Gastrocnemius medialis (tissue), 4 donors: ENCODE data around the gene ZNF784. TPM values are rescaled to one million over a fixed set of nuclear protein-coding genes. Genes with fewer than 3 reads are reported as not detected.
A peak's percentile ranks its signal among the peaks of the same experiment; 100 is the strongest.

Experiments
- ATAC-seq, 2 donors: fragments of 150-250 bp; one replicate each; pipeline ENCODE4 v1.9.1; 2016
- DNase-seq, 2 donors: peaks; one replicate each; pipeline ENCODE4 v3.0.0-alpha.2; 2019
- H3K27ac ChIP-seq, 4 donors: fragments of 200-600 bp; sonication (generic); 1 replicate in 1 of 4; 2 replicates in 3 of 4; pipeline ENCODE4 v1.5.1; 2016 to 2018; ENCODE audit warnings: mild to moderate bottlenecking in 2 of 4, moderate library complexity in 1 of 4
- H3K27me3 ChIP-seq, 3 donors: fragments of 200-600 bp; sonication (generic) in 2 of 3; 1 replicate in 1 of 3; 2 replicates in 2 of 3; pipeline versions ENCODE4 v1.5.1 to v1.6.0; 2016 to 2019; ENCODE audit warnings: mild to moderate bottlenecking in 1 of 3, moderate library complexity in 1 of 3
- H3K36me3 ChIP-seq, 2 donors: fragments of 200-600 bp; sonication (generic) in 1 of 2; one replicate each; pipeline ENCODE4 v1.5.1; 2017 to 2018
- H3K4me1 ChIP-seq, 2 donors: fragments of 200-600 bp; sonication (generic) in 1 of 2; one replicate each; pipeline ENCODE4 v1.5.1; 2016 to 2017; ENCODE audit warnings: mild to moderate bottlenecking in 2 of 2
- H3K4me3 ChIP-seq, 4 donors: fragments of 200-600 bp; sonication (generic) in 3 of 4; 1 replicate in 1 of 4; 2 replicates in 3 of 4; pipeline ENCODE4 v1.5.1; 2016 to 2019; ENCODE audit warnings: mild to moderate bottlenecking in 2 of 4
- H3K9me3 ChIP-seq, 3 donors: fragments of 200-600 bp; sonication (generic) in 2 of 3; 1 replicate in 1 of 3; 2 replicates in 2 of 3; pipeline ENCODE4 v1.5.1; 2016 to 2019
- CTCF ChIP-seq, 5 experiments: fragments of 450-650 bp in 3 of 5; fragments of 200-600 bp in 2 of 5; sonication (generic) in 2 of 5; IDR thresholded peaks in 4 of 5; conservative IDR thresholded peaks in 1 of 5; 1 replicate in 4 of 5; 2 replicates in 1 of 5; pipeline ENCODE4 v1.5.1; 2016 to 2019; ENCODE audit warnings: antibody characterized with exemption in 5 of 5, mild to moderate bottlenecking in 3 of 5, moderate library complexity in 3 of 5
- POLR2A ChIP-seq, 2 donors: fragments of 450-650 bp; IDR thresholded peaks; one replicate each; pipeline ENCODE4 v1.6.1; 2017; ENCODE audit warnings: antibody characterized with exemption in 2 of 2, mild to moderate bottlenecking in 2 of 2, moderate library complexity in 2 of 2
- in situ Hi-C, 4 donors: fragments of 200-750 bp; cut with MboI; loops; one replicate each; pipeline versions ENCODE4 v1.15.0 to v1.8.0; 2017; ENCODE audit warnings: low sequenced_read_pairs in 4 of 4
- intact Hi-C: fragments of 100-400 bp; cut with DNase I; formaldehyde crosslinking; loops from one replicate; pipeline ENCODE4 v1.15.1; 2023; ENCODE audit warnings: low total_unique reads
- total RNA-seq, 4 donors: library from RNA; depleted of rRNA; stranded (reverse); fragments of >200 nt; gene quantifications; one replicate each; pipeline versions ENCODE4 v1.1.0 to v1.2.3, GENCODE V29; 2016

The ZNF784 gene
- total RNA-seq, 4 donors from 2014 or later = 6.0 to 10.0 (median 8.2) TPM

GRCh38 chr19:55652311-55653128, 28.2 kb upstream of the ZNF784 start:
- Histone ChIP-seq H3K9me3 (no peaks in the 10 kb centered on the region), H3K4me1 (peaks cover 31 to 39% of the 10 kb centered on the region in 2 donors), H3K27me3 (no peaks in the 10 kb centered on the region), H3K36me3 (peaks cover 0 to 4% of the 10 kb centered on the region in 2 donors), H3K4me3 (peak overlapping the region in 1 of 4 donors; percentile 81), H3K27ac (peak overlapping the region; percentile 98 to 100 (median 99))
- ATAC-seq = no peak
- DNase-seq = no peak
- TF ChIP-seq CTCF (IDR thresholded peaks at IDR 0.05 in 4 of 5, conservative IDR thresholded peaks at IDR 0.05 in 1 of 5) (no peak), POLR2A (IDR thresholded peaks at IDR 0.05) (no peak)
- intact Hi-C loops = loop anchor here (1.0 kb wide), 1 partner anchor 20 kb away; no protein-coding TSS in a partner anchor
- in situ Hi-C loops = no loop called here

- no peaks in the 10 kb centered on the region for H3K9me3 ChIP-seq
- ATAC-seq (no peak), DNase-seq (no peak)
- in situ Hi-C loops = no loop called here
- H3K27ac ChIP-seq = no peak overlapping the region
- H3K4me3 ChIP-seq = no peak overlapping the region
- intact Hi-C loops = no loop called here
- no peak for TF ChIP-seq CTCF (IDR thresholded peaks at IDR 0.05 in 4 of 5, conservative IDR thresholded peaks at IDR 0.05 in 1 of 5)
- peaks cover 0 to 4% of the 10 kb centered on the region in 2 donors for H3K36me3 ChIP-seq
- H3K27me3 ChIP-seq = no peaks in the 10 kb centered on the region
- peaks cover 25 to 34% of the 10 kb centered on the region in 2 donors for H3K4me1 ChIP-seq
These were observed 26.9 kb upstream of the ZNF784 start for GRCh38 chr19:55651236-55651635.

- Histone ChIP-seq H3K36me3 (peaks cover 0 to 4% of the 10 kb centered on the region in 2 donors), H3K27ac (no peak overlapping the region), H3K4me3 (no peak overlapping the region), H3K9me3 (no peaks in the 10 kb centered on the region), H3K4me1 (peaks cover 20 to 29% of the 10 kb centered on the region in 2 donors), H3K27me3 (no peaks in the 10 kb centered on the region)
- in situ Hi-C loops = no loop called here
- TF ChIP-seq CTCF (IDR thresholded peaks at IDR 0.05 in 4 of 5, conservative IDR thresholded peaks at IDR 0.05 in 1 of 5) = no peak
- no peak for TF ChIP-seq POLR2A (IDR thresholded peaks at IDR 0.05)
- intact Hi-C loops = no loop called here
- DNase-seq (no peak), ATAC-seq (no peak)
These were observed 26.4 kb upstream of the ZNF784 start for GRCh38 chr19:55650602-55651230.

GRCh38 chr19:55650126-55650557, 25.8 kb upstream of the ZNF784 start:
- Histone ChIP-seq H3K36me3 (peaks cover 0 to 9% of the 10 kb centered on the region in 2 donors), H3K4me1 (peaks cover 22 to 27% of the 10 kb centered on the region in 2 donors), H3K27ac (no peak overlapping the region), H3K9me3 (no peaks in the 10 kb centered on the region), H3K27me3 (no peaks in the 10 kb centered on the region), H3K4me3 (no peak overlapping the region)
- TF ChIP-seq POLR2A (IDR thresholded peaks at IDR 0.05) = no peak
- TF ChIP-seq CTCF (IDR thresholded peaks at IDR 0.05 in 4 of 5, conservative IDR thresholded peaks at IDR 0.05 in 1 of 5) = no peak
- in situ Hi-C loops (no loop called here), intact Hi-C loops (no loop called here)
- ATAC-seq (no peak), DNase-seq (no peak)
